VCaP (cell line): ENCODE results near the gene DGKI.

ENCODE experiments used
- H3K27ac ChIP-seq: fragments of 450-650 bp; 2 replicates; pipeline ENCODE4 v1.5.1; 2017
- TF ChIP-seq, protein P1 (sequence below): fragments of 450-650 bp; conservative IDR thresholded peaks from 2 replicates; pipeline ENCODE4 v1.5.1; 2017; ENCODE audit warnings: mild to moderate bottlenecking, moderate library complexity

DGKI gene

DNA sequence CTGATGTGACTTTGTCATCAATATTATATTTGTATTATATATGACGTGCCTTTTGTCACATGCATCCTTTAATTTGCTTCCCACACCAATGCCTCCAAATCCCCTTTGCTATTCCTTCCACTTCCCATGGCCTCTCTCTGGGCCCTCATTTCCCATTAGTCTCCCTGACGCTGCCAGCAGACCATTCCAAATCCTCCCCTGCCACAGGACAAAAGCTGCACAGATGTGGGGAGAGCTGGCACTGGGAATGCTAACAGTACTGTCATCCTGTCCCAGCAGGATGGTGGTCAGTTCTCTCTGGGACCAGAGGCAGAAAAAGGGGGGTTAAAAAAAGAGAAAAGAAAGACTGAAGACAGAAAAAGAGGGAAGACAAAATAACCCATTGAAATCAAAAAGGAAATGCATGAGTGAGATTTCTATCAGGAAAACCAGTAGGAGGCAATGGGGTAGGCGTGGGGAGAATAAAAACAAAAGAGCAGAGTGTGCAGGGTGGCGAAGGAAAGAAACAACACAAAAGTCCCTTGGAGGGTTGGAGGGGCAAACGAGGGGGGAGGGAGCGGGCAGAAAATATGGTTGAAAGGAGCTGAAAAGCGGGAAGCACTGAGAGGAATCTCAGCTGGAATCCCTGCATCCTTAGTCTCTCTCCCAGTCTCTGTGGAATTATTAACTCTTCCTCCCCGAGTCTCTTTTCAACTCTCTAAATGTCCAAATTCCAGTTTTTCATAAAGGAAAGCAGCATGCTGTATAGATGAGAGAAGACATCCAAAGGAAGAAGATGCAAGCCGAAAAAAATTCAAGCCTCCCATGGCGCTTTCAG lies 444.0 kb downstream of the DGKI start:
- H3K27ac ChIP-seq, result no peak overlapping the region
- TF ChIP-seq, protein P1, sequence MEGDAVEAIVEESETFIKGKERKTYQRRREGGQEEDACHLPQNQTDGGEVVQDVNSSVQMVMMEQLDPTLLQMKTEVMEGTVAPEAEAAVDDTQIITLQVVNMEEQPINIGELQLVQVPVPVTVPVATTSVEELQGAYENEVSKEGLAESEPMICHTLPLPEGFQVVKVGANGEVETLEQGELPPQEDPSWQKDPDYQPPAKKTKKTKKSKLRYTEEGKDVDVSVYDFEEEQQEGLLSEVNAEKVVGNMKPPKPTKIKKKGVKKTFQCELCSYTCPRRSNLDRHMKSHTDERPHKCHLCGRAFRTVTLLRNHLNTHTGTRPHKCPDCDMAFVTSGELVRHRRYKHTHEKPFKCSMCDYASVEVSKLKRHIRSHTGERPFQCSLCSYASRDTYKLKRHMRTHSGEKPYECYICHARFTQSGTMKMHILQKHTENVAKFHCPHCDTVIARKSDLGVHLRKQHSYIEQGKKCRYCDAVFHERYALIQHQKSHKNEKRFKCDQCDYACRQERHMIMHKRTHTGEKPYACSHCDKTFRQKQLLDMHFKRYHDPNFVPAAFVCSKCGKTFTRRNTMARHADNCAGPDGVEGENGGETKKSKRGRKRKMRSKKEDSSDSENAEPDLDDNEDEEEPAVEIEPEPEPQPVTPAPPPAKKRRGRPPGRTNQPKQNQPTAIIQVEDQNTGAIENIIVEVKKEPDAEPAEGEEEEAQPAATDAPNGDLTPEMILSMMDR, result no peak

DNA sequence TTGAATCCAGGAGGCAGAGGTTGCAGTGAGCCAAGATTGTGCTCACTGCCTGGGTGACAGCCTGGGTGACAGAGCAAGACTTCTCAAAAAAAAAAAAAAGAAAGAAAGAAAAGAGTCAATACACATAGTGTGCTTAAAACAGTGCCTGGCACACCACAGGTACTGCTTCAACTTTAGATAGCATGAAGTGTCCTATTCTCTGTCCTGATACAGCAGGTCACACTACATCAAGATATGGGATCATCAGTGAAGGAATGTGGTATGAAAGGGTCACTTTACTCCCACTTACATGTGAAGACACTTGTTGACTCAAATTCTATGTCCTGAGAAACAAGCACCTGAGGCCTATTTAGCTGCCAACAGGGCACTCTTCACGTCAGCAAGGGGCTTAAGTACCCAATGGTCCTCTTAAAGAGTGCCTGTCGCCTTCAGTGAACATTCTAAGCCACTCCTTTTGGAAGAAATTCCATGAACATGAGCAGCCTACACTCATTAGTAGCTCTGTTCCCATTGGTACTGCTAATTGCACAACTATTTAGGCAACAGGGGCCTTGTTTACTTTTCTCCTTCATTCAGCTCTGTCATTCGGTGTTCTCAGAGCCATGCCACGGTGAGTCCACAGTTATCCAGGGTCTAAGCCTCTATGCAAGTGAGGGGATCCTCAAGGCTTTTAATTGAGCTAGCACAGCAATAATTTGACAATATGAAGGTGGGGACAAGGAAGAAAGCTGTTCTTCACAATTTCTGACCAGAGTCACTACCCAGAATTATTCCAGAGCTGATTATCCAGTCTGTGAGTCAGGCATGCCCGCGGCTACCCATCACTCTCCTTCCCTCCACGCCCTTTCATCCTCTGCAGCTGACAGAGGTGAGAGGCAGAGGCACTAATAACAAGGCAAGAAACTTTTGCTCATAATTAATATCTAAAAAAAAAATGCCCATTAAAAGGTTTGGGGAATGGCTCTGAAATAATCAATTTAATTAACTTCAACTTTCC lies 446.6 kb downstream of the DGKI start:
- TF ChIP-seq, protein P1, result no peak
- H3K27ac ChIP-seq, result no peak overlapping the region

DNA sequence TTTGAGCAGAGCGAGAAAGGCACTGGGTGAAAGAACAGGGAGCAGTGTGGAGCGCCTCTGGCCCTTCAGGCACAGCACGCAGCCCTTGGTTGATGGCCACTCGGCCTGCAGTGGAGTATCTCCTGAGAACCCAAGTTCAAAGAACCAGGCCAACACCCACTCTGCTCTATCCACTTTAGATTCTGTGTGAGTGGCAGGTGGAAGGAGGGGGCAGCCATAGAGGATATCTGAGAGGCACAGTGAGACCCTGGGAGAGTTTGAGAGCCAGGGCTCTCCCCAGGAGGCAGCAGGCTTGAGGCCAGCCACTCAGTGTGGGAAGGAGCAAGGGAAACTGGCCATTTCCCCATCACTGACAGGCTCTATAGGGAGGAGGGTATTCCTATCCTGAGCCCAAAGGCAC lies 450.7 kb downstream of the DGKI start:
- TF ChIP-seq, protein P1, result no peak
- H3K27ac ChIP-seq, result no peak overlapping the region

DNA sequence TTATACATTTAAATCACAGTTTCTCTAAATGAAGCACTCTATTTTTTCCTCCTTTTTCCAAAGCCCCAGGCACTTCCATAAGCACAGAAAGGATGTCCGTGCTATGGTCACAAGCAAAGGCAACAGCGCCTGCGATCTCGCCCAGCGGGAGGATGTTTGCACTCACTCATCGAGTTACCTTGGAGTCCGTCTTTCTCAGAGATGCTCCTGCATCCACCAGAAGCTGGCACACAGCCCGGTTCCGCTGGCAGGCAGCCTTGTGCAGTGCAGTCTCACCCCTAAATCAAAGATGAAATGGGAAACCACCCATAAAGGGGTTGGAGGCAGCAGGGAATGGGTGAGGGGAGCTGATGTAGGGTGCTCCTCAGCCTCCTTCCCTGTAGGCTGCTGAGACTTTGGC lies 451.4 kb downstream of the DGKI start:
- H3K27ac ChIP-seq, result no peak overlapping the region
- TF ChIP-seq, protein P1, result no peak

DNA sequence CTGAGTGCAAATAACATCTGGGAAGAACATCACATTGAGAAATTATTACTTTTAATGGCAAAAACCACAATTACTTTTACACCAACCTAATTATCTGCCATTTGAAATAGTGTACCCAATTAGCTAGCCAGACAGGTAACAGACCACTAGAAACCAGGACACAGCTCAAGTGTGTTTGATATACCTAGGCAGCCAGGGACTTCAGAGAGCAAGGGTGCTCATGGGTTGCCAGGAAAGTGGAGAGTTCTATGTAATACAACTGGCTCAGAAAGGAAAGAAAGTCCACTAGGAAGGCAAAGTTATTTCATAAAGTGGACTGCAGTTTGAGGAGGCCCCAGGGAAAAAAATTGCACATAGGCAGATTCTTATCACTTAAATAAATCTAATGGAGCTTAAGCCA lies 453.2 kb downstream of the DGKI start:
- no peak overlapping the region for H3K27ac ChIP-seq
- TF ChIP-seq, protein P1, result no peak

DNA sequence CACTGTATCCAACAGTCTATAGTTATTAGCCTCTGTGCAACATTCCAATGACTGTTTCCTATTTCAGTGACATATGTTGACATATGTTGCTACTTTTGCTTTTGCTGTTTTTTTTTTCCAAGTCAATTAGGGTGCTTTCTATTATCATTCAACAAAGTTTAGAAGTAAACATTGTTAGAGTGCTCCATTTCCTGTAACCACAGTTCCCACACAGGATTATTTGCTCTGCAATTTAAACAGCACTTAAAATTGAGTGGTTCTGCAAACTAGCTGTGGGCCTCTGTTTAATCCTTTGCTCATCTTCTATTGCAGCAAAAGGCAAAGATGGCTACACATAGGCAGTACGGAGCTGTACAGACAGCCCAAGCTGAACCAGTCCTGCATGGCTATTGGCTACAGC lies 456.7 kb downstream of the DGKI start:
- TF ChIP-seq, protein P1, result no peak
- no peak overlapping the region for H3K27ac ChIP-seq

DNA sequence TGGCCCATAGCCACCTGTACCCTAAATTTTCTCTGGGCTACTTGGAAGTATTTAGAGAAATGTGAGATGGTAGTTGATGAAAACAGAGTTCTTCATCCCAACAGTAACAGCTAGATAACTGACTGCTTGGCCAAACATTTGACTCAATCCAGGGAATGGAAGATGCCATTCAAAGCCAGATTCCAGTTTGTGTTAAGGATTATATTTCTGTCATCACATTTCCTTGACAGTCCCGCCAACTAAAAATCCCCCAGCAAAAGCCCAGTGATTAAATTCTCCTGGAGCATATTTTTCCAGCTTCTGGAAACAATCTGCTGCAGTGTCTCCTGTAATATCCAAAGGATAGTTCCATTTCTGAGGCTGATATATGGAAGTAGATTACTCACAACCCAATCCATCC lies 457.9 kb downstream of the DGKI start:
- TF ChIP-seq, protein P1, result no peak
- no peak overlapping the region for H3K27ac ChIP-seq
